NK-92 (cell line): ENCODE data around the gene ACTR2.
"Not testable (repeated sequence)": the region's sequence is repeated elsewhere in the genome, so short reads cannot be mapped to it uniquely, and the experiment has no call there.

ENCODE experiments used
- DNase-seq: peaks from one replicate; lab custom pipeline; 2025; ENCODE audit not compliant: unreplicated experiment; lab: John Stamatoyannopoulos, UW

The ACTR2 gene

DNA sequence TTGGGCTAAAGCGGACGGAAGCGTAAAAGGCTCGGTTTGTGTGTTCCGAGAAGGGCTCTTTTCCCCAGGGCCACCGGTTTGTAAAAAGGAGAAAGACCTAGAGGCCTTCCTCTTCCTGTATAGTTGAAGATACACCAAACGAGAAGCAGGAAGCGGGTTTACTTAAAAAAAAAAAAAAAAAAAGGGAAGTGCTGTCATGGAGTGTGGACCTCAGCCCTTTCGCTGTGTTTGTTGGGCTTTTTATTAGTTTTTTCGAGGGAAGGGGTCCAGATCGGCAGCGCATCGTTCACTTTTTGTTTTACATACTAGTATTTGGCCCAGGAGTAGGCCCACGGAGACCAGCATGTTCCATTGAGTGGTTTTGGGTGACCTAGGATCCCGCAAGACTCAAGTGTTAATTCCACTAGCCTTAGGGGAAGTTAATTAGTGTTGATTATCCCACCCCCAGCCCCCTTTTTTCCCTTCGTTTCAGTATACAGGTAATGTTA, 676 bp downstream of the ACTR2 start:
- no peak for DNase-seq

DNA sequence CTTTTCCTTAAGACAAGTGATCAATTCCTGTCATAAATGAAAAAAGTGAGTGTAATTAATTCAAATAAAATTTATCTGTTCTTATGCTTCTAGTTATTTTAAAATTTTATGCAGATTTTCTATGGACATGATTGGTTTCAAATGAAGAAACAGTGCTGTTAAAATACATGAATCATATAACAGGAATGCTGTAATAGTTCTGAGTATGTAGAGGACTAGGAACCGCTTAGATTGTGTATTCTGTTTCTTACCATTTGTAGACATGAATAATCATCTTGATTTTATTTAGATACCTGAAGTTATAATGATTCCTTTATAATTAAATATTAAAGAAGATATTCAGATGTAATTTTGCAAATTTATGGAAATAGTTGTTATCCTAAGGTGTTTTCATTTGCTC, 3.5 kb downstream of the ACTR2 start:
- no peak for DNase-seq

DNA sequence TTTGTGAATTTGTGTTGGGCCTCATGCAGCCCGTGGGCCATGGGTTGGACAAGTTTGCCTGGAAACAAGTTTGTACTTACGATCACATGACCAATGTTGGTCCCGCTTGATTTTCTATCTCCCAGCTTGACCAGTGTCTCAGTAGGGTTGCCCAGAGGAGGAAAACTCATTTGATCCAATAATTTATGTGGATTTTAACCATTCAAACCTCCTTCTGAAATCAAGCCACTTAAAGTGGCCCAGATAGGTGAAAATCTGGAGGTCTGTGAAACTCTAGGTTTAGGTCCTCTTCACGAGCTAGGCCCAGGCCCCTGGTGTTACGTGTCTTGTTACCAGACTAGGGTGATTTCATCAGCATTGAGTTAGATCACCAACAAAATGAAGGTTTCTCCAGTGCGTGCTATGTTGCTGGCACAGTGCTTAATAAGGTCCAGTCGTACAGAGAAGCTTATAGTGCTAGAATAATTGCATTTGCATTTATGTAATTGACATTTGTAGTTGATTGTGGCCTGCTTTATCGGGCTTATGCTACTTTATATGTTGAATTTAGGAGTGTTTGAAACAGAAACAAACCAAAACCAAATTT, 4.4 kb downstream of the ACTR2 start:
- DNase-seq, result no peak

DNA sequence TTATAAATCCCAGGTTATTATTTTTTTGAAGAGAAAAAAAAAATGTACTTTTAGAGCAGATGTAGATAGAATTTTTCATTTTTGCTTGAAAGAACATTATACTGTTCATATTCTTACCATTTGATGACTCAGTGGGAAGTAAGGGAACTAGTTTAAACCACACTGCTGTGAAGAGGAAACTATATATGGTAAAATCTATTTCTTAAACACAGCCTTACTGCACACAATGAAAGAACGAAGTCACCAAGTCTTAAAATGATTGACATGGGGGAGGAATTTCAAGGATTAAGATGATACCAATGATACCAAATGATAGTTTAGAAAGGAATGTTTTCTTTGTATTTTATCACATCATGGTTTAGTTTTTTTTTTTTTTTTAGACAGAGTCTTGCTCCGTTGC, 5.0 kb downstream of the ACTR2 start:
- no peak for DNase-seq

DNA sequence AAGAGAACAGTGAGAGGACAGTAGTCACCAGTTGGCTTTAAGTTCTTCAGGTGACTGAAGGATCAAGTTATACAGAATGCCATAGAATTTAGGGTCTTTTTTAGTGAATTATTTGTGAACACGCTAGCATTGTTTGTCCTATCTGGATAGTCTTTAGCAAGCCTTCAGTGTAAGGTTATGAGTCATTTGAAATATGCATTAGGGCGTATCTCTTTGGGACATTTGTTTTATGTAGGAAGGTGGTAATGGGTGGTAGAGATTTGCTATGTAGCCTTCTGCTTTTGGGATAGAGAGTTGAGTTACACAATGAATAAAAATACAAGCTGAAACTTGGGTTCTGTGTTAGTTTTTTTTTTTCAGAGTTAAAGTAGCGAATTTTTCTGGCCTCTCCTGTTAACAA, 13.0 kb downstream of the ACTR2 start:
- no peak for DNase-seq

DNA sequence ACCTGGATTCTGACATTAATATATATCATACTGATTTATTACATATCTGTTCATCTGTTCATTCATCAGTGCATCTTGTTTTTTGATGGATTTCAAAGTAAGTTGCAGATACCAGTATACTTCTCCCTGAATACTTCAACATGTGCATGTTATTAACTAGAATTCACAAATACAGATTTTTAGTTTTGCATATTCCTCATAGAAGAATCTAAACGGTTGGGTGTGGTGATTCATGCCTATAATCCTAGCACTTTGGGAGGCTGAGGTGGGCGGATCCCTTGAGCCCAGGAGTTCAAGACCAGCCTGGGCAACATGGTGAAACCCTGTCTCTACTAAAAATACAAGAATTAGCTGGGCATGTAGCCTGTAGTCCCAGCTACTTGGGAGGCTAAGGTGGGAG, 16.8 kb downstream of the ACTR2 start:
- not testable (repeated sequence) for DNase-seq

DNA sequence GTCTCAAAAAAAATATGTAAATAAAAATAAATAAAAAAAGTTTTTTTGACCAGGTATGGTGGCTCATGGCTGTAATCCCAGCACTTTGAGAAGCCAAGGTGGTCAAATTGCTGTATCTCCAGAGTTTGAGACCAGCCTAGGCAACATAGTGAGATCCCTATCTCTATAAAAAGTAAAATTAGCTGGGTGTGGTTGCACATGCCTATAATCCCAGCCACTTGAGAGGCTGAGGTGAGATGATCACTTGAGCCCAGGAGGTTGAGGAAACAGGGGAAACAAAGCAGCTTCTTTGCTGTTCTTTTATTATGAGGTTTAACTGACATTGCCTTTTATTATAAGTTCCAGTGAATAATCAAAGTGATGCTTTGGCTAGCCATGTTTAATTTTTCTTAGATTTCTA, 25.0 kb downstream of the ACTR2 start:
- DNase-seq, result no peak

DNA sequence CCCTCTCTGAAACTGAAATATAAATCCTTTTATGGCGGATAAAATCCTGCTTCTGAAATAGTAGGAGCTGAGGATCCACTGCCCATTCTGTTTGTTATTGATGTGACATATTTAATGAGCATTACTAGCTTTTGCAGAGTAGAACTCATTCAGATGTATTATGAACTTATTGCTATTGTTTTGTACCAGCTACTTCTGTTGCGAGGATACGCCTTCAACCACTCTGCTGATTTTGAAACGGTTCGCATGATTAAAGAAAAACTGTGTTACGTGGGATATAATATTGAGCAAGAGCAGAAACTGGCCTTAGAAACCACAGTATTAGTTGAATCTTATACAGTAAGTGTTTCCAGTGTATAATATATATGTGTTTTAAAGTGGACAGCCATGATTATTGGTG, 27.7 kb downstream of the ACTR2 start:
- no peak for DNase-seq

DNA sequence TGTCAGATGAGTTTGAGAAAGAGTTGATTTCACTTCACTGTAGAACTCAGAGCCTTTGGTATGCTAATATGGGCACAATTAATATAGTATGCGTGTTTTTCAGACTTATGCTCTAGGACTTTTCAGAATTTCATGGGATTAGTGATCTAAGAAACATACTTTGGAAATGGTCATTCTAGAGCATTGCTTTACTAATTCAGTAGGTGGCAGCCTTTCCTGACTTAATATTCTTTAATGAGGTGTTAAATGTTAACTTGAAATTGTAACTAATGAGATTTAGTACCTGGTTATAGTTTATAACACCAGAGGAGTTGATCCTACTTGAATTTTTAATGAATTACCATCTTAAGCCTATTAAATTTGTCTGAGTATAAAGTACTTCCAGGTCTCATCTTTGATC, 28.4 kb downstream of the ACTR2 start:
- no peak for DNase-seq

DNA sequence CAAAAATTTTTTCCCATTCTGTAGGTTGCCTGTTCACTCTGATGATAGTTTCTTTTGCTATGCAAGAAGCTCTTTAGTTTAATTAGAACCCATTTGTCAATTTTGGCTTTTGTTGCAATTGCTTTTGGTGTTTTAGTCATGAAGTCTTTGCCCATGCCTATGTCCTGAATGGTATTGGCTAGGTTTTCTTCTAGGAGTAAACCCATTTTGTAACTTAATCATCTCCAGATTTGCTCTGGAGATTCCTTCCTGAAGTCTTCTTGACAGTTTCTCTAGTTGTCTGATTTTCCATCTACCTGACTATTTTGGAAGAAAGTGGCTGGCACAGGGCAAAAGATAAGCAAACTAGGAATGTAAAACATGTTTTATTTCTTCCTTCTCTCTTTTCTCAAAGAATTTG, 30.2 kb downstream of the ACTR2 start:
- DNase-seq, result not testable (repeated sequence)

DNA sequence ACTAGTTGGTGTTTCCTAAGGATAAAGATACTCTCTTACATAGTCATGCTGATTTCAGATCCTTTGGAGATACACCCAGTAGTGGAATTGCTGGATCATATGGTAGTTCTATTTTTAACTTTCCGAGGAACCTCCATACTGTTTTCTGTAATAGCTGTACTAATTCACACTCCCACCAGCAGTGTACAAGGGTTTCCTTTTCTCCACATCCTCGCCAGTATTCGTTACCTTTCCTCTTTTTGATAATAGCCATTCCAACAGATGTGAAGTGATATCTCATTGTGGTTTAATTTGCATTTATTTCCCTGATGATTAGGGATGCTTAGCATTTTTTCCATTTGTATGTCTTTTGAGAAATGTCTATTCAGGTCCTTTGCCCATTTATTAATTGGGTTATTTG, 34.0 kb downstream of the ACTR2 start:
- DNase-seq, result no peak

DNA sequence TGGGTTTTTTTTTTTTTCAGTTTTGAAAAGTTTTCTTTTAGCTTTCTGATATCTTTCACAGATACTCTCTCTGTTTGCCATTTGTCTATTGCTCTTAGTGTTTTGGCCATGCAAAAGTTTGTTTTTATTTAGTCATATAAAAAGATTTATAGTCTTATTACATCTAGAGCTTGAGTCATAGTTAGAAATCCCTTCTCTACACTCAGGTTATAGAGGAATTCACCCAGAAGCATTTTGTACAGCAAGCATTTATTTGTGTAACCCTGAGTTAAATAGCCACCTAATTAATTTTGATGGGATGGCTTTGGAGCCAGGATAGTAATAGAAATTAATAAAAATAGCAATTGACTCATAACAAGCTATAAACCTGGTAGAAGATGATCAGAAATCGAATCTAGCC, 35.6 kb downstream of the ACTR2 start:
- DNase-seq, result no peak

DNA sequence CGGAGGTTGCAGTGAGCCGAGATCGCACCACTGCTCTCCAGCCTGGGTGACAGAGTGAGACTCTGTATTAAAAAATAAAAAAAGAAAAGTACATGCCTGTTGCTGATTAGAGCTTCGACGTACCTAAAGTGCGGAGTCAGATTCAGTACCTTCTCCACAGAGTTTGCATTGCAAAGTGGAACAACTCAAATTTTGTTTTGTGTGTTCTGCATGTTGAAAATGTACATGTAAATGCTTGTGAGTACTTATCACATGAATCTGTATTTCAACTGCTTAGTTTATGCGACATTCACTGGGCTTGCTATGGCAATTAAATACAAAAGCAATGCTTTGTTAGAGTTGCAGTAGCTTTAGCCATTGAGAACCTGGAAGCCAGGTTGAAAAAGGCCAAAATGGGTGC, 36.4 kb downstream of the ACTR2 start:
- DNase-seq, result no peak

DNA sequence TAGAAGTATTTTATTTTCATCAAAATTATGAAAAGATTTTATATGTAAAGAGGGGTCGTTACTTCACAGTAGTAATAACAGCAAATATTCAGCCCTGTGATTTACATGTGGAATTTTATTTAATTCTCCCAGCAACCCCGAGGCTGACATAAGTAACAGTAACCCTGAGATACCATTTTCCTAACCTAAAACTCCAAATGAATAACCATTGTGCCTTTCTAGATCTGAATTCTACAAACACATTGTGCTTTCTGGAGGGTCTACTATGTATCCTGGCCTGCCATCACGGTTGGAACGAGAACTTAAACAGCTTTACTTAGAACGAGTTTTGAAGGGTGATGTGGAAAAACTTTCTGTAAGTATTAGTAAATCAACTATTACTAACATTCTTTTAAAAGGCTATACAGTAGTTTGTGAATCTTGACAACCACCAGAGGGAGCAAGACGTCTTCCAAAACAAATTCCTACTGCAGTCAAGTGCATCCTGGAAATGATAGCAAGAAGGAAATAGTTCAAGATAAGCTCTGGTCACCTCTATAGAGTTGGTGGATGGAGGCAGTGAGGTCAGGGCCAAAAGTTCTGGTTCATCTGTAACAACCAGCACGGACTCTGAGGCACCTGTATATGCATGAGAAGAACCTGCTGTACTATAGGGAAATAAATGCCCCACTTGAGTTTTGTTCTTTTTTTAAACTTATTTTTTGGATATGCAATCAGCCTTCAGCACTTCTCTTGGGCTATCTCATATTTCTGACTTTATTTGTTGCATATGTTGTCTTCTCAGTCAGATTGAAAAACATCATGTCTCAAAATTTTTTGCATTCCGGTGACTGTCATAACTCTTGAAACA, 37.4 kb downstream of the ACTR2 start:
- DNase-seq, result no peak

DNA sequence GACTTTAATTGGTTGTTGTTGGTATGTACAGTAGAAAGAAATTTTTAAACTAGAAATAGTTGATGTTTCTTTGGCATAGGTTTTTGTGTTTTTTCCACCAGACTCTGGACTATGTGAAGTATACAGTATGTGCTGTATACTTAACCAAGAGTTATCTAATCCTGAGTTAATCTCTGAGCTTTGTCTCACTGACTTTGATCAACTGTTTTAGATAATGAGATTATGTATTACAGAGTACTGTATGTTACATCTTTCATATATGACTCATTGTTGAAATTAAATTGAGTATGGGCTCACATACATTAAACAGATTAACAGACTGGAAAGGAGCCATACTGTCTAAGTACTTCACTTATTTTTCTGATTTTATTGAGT, 38.0 kb downstream of the ACTR2 start:
- no peak for DNase-seq

DNA sequence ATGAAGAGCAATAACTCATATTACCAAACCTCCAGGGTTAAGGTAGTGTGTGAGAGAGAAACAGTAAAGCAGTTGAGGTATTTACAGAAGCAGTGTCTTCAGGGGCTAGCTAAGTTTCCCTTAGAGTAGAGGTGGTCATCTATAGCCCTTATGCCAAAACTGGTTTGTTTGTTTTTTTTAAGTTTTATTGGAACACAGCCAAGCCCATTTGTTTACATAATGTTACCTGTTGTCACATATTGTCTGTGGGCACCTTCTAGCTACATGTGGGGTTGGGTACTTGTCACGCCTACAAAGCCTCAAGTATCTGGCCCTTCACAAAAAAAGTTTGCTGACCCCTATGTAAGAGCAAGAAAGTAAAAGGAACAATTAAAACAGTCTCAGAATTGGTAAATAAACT, 39.4 kb downstream of the ACTR2 start:
- no peak for DNase-seq

DNA sequence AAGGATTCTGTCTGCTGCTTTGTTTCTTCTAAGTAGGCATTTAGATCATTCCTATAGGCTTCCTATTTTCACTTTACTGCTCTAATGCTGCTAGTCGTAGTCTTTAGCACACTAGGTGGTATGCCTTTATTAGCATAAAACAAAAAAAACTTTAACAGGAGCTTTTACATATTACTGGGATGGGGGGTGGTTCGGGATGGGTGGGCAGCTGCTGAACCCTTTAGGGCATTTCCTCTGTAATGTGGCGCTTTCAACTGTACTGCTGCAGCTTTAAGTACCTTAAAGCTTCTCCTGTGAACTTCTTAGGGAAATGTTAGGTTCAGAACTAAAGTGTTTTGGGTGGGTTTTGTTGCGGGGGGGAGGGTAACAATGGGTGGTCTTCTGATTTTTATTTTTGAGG, 41.3 kb downstream of the ACTR2 start:
- DNase-seq, result no peak

DNA sequence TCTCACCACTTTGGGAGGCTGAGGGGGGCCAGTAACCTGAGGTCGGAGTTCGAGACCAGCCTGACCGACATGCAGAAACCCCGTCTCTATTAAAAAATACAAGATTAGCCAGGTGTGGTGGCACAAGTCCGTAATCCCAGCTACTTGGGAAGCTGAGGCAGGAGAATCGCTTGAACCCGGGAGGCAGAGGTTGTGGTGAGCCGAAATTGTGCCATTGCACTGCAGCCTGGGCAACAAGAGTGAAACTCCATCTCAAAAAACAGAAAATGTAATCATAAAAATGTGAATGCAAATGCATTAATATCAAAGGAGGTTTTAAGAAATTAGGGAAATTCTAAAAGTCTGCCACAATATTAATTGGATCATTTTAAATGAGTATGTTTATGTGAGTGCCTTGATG, 45.7 kb downstream of the ACTR2 start:
- no peak for DNase-seq

DNA sequence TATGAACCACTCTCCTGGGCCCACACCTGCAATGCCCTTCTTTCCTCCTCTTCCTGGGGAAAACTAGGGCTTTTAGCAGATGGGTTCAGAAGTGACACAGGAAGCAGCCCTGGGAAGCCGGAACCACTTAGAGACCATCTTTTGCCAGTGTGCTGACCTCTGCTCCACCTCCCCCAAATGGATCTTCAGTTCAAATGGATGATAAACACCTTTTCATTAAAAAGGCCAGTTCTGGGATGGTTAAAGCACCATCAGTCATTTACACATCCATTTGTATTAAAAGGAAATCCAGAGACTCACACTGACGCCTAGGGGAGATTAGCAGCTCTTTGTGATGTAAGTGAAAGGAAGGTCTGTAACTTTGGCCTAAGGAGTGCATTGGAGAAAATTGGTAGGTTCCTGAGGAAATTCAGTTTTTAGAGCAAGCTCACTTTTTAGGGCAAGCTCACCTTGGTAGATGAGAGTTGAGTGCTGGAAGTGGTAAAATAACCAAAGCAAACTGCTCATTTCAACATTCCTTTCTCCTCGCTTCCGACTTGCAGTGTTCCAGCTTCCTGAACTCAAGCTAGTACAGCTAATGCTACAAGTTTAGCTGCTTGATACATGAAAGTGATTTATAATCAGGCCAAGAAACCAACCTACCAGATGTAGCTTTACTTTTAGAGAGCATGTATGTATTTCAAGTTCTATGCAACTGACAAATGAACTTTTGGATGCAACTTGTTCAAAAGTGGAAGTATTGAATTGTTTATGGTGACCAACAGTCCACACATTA, 47.7 kb downstream of the ACTR2 start:
- DNase-seq, result no peak

DNA sequence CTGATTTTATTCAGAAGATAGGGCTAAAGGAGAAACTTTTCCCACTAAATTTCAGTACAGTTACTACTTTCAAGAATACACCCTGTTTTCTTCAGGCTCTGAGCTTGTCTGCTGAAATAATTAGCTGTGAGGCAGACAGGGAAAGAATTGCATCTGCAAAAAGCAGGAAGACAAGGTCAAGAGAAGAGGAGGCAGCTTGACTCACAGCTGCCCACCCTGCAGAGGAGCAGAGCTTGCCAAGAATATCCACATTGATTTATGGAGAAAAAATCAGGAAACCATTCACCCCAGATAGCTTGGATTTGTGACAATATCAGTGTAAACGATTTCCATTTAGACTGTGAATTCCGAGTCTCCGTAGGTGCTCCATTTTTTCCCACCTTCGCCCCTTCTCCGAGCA, 49.0 kb downstream of the ACTR2 start:
- no peak for DNase-seq

DNA sequence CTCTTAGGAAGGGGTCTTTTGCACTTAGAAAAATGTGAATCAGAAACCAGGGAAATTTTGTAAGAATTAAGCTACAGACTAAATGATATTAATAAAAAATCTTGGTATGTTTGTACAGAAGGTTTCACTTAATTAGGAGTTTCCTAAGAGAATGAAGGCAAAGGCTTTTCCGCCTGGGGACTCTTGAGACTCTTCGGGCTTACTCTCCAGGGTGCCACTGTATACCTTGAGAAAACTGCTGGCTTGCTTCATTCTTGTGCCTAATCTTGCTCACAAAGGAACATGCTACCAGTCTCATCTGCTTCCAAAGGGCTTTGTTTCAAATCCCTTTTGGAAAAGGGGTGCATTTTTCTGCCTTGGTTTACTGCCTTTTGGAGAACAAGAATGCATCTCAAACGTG, 49.5 kb downstream of the ACTR2 start:
- DNase-seq, result no peak
